ENCODE measurements around the gene COL23A1. TPM values are rescaled to one million over a fixed set of nuclear protein-coding genes. Genes with fewer than 3 reads are reported as not detected.

The COL23A1 gene
- total RNA-seq, 1 donor from 2014 or later: 0.19 TPM

DNA sequence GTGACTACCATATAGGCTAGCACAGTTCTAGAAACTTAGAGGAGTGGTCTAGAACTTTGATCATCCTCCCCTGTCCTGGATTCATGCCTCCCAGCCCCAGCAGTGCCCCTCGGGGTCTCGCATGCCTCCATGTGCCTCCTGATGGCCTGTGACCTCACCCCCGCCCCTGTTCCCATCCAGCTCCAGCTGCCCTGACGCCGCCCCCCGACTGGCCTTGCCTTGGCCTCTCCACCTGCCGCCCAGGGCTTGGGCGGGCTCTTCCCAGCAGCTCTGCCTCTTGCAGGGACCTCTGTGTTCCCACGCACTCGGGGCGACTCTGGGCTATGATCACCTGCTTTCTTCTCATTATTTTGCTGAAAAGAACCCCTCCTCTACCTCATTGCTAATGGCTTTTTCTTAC, 242.2 kb downstream of the COL23A1 start:
- no peak for DNase-seq (ENCODE audit: low read depth)

DNA sequence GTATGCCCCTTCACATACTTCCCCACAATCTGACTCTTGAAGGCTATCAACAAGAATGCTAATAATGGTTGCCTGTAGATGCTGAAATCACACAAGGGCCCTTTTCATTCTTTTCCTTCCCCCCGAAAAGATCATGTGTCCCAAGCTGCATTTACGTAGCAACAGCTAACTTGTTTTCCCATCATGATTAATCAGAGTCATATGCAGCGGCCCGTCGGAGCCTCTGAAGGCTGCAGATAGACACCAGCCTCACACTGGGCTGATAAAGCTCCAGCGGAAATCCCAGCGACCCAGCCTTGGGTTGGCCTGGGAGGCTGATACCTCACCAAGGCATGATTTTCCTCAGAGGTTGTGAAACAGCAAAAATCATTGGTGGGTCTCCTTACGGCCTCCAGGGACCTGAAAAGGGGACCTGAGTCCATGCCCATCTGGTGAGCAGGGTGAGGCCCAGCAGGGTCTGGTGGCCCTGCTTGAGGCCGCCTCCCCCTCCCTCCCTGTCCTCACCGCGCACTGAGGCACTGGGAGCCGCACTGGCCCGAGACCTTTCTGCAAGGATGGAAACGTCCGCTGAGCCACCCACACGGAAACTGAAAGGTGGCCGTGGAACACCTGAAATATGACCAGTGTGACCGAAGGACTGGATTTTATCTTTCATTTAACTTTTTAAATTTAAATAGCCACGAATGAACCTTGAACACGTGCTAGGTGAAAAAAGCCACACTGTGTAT, 243.4 kb downstream of the COL23A1 start:
- no peak for DNase-seq (ENCODE audit: low read depth)

DNA sequence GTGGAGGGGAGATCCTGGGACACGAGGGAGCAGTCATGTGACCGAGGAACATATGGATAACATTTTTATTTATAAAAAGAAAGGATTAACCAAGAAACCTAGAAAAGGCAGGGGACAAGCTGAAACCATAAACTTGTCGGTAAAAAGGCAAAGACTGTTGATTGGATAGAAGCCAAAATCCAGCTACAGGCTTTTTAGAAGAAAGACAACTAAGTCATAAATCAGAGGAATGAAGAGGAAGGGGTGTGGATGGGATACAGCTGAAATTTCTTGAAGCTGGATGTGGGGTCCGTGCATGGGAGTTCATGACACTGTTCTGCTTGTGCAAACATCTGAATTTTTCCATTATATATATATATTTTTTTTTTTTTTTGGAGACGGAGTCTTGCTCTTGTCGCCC, 246.9 kb downstream of the COL23A1 start:
- no peak for DNase-seq (ENCODE audit: low read depth)

DNA sequence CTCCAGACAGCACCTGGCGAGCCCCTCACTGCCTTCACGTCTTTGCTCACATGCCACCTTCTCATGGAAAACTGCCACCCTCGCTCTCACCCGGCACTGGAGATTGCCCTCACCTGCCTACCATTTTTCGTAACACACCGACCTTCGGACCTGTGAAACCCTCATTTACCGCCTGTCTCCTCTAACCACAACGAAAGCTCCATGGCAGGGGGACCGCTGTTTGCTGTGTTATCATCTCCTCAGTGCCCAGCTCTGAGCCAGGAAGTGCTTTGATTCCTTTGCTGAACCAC, 248.4 kb downstream of the COL23A1 start:
- no peak for DNase-seq (ENCODE audit: low read depth)

DNA sequence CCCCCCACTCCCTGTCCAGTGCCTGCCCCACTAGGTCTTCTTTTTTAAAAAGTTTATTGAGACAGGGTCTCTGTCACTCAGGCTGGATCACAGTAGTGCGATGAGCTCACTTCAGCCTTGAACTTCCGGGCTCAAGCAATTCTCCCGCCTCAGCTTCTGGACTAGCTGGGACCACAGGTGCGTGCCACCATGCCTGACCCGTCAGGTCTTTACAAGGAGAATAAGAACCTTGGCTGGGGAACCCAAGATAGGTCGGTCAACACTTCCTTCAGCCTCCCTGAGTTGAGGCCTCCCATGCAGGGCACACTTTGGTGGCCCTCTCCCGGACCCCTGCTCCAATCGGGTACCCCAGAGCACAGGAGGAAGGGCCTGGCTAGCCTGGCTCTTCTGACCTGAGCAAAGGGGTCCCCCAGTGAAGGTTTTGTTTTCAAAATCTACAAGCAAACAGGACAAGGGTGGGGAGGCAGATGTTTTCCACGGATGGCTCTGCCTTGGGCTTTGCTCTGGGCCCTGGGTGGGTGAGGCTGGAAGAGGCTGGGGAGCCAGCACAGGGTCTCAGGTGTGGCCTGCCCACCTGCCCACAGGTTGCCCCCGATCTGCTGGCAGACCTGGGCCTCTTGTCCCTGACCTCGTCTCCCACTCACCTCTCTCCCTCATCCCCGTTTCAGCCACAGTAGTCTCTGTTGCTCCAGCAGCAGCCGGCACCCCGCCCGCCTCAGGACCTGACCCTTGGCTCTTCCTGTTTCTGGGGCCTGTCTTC, 248.9 kb downstream of the COL23A1 start:
- DNase-seq (ENCODE audit: low read depth): no peak

DNA sequence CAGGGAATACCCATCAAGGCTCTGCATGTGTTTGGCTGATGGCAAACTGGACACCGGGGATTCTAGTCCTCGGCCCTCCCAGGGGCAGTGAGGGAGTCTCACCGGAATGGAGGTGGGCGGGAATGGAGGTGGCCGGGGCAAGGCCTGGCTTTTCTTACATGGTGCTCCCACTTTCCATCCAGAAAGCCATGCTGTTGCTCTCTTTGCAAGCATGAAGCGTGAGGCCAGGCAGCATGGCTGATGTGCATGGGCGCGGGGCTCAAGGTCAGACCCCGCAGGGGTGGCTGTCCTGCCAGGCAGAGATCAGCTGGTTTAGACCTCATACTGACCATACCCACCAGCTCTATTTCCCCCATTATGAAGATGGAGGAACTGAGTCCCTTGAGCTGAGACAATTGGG, 249.6 kb downstream of the COL23A1 start:
- no peak for DNase-seq (ENCODE audit: low read depth)

DNA sequence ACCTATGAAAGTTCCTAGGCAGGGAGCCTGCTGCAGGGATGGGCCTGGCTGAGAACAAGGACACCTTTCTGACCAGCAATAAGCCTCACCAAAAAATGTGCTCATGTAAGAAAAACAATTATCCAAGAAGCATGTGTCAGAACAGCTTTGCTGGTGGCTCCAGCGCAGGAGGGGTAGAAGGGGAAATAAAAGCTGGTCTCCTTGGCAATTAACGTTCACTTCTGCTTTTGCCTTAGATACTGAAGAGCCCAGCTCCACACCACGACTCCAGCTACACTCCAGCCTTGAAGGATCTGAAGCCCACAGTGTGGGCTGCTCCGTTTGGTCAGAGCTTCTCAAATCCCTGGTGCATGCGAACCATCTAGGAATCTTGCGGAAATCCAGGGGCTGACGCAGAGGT, 250.0 kb downstream of the COL23A1 start:
- DNase-seq (ENCODE audit: low read depth): no peak

DNA sequence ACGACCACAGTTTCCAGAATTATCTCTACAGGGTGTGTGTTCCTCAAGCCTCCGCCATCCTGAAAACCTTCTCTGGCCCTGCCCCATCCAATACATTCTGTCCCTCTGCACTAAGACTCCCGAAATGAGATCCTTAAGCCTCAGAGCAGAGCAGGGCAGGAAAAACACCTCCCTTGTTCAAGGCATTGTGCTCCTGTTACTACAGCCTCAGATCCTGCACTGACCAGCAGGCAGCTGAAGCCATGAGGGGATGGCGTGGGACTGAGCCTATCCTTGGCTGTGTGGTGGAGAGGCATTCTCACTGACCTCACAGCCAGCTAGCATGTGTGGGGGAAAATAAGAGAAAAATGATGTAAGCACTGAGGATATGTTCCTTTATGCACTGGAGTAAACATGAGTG, 250.9 kb downstream of the COL23A1 start:
- peak; percentile 30 for DNase-seq (ENCODE audit: low read depth)

DNA sequence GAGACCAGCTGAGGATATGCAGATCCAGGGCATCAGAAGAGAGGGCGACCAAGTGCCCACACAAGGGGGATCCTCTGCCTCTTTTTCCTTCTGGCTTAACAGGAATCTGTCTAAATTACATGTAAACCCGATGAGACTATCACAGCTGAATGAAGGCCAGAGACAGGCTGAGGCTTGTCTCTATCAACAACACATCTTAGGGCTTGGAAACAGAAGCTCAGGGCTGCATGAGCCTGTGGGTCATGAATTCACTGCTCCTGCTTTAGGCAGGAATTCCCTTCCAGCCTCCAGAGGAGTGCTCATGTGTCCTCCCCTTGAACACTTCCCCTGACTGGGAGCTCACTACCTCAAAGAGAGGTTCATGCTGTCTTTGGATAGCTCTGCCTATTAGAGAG, 251.4 kb downstream of the COL23A1 start:
- DNase-seq (ENCODE audit: low read depth): peak; percentile 21

DNA sequence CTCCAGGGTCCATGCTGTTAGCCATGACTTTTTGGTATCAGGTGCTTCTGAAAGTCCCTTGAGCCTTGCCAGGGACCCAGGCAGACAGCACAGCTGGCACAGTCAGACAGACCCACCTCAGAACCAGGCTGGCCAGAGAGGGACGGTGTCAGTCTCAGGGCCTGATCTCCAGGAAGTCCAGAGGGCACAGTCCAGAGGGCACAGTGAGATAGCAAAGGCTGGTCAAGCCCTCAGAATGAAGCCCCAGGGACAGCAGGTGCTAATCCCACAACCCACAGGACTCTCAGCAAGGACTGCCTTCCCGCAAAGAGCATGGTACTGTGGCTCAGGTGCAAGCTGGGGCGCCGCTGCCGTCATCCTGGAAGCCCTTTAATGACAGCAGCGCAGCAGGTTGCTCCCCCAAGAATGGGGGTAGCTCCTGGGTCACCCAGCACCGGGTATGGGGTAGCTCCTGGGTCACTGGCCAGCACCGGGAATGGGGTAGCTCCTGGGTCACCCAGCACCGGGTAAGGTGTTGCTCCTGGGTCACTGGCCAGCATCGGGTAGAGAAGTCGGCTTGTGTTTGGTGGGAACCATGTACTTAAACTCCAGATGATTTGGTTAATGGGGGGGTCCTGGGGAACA, 252.0 kb downstream of the COL23A1 start:
- peak; percentile 83 for DNase-seq (ENCODE audit: low read depth)

DNA sequence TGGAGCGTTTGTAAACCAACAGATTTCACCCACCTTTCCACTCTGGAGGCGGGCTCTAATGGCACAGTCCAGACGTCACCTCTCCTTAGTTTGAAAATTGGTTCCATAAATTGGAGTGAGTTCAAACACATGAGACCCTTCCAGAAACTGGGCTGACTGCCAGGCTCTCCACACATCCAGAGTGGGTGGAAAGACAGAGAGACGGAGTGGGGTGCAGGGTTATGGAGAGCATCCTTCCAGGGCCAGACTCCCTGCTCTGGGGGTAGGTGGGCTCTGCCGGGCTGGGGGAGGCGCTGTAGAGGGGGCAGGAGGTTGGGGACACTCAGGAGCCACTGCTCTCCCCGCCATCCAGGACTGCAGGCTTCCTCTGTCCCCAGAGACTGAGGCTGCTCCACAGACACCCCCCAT, 252.9 kb downstream of the COL23A1 start:
- DNase-seq (ENCODE audit: low read depth): no peak

DNA sequence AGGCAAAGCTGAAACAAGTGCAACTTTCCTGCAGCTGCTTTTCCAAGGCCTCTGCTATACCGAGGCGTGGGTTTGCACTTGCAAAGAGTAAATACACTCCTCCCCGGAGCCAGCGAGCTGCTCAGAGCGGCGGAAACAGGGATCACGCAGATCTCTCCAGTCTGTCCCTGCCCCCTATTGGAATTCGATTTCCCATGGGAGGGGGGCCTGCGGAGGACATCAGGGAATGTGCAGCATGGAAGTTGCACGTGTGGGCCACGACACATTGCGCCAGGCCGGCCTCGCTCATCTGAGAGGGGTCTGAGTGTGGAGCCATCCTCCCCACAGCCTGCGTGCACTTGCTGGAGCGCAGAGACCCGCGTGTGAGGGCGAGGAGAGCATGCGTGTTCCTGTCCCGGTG, 253.3 kb downstream of the COL23A1 start:
- DNase-seq (ENCODE audit: low read depth): no peak

DNA sequence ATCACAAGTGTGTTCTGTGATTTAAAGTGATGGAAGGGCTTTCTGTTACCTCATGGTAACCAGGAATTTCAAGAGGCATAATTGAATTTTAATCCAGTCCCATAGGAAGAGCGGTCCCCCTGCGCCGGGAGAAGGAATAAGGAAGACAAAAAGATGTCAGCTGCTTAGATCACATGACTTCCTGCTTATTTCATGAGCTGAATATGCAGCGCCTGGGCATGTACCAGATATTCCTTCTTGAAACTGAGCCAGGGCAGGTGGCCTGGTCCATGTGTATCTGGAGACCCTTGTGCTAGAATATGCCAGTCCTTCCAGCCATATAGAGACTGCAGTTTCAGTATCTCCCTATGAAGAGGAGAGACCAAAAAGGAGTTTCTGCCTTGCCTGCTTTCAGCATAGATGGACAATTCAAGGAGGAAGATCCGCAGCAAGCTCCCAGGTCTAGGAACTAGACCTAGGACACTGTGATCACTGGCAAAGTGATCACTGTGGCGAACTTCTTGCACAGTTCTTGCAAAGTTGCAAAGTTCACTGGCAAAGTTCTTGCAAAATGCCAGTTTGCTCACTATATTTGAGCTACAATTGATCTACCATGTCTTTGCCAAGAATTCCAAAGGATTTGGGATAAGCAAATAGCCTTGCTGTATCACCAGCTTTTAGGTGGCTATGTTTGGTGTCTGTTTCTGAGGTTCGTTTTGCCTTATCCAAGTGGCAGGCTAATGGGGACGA, 254.7 kb downstream of the COL23A1 start:
- no peak for DNase-seq (ENCODE audit: low read depth)

DNA sequence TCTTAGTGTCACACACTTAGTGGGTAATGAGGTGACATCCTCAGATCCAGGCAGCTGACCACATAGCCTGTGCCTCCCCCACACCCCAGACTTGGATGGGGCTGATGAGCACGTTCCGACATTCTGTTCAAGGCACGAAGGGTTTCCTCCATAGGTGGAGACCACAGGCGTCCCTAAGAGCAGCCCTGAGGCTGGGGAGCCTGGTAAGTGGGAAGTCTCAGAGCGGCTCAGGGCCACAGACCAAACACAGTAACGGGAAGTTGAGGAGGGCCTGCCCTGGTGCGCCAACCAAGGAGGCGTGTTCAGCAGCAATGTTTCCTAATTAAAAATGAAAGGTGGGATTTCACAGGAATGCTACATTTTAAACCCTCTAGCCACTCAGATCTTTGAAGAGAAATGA, 255.3 kb downstream of the COL23A1 start:
- DNase-seq (ENCODE audit: low read depth): no peak

DNA sequence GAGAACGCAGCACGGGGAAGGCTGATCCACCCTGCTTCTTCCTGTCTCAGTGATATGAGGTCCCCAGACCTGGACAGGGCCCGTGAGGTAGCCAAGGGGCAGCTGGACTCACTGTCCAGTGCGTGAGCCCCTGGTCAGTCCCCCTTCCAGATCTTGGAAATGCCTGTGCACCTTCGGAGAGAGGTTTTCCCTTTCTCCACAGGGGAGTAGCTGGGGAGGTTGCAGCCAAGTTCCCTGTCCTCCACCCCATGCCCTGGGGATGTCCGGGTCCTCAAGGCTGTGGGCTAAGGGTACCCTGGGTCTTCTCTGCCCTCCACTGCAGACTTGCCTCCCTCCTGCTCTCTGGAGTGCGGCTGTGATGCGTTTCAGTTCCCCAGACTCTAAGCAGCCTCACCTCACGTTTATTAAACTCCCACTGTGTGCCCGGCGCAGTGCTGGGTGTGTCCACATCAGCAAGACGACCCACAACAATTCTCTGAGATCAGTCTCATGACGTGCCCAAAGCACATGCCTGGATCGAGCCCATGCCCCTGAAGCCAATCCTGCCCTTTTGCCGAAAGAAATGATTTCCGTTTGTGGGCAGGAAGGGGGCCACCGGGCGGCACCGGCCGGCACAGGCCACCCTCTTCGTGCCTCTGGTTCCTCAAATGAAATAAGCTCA, 256.2 kb downstream of the COL23A1 start:
- DNase-seq (ENCODE audit: low read depth): no peak

DNA sequence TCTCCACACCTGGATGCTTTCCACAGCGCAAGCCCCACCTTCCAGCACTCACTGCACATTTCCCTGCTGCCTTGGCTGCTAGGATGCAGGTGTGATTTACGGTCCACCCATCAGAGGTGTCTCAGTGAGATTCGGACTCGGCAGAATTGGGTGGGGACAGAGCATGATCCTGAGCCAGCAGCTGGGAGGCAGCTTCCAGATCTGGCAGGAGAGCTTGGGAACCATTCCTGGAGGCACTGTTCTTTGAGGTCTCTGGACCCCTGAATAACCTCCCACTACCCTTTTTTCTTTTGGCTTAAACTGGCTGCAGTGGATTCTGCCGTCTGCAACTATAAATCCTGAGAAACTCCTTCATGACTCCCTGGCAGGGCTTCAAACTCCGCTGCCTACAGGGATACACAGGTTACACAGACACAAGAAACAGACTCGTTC, 258.0 kb downstream of the COL23A1 start:
- DNase-seq (ENCODE audit: low read depth): peak; percentile 22

DNA sequence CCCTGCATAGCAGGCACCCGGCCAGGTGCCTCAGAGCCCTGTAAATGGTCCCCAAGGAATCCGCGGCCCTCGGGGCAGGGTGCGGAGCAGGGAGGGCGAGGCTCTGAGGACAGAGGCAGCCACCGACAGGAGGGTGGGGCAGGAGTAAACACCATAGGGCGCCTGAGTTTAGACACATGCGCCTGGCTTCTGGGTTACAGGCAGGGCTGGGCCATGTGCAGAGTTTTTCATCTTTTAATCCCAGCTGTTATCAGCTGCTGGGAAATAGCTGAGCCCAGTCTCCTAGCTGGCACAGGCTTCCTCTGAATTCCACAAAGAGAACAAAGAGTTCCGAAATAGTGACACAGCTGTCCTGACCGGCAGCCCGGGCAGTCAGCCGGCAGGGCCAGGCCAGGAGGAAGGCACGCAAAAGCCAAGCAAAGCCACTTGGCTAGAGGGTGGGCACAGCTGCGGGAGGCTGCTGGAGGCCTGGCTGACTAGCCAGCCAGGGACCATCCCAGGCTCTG, 258.6 kb downstream of the COL23A1 start:
- DNase-seq (ENCODE audit: low read depth): peak; percentile 97

DNA sequence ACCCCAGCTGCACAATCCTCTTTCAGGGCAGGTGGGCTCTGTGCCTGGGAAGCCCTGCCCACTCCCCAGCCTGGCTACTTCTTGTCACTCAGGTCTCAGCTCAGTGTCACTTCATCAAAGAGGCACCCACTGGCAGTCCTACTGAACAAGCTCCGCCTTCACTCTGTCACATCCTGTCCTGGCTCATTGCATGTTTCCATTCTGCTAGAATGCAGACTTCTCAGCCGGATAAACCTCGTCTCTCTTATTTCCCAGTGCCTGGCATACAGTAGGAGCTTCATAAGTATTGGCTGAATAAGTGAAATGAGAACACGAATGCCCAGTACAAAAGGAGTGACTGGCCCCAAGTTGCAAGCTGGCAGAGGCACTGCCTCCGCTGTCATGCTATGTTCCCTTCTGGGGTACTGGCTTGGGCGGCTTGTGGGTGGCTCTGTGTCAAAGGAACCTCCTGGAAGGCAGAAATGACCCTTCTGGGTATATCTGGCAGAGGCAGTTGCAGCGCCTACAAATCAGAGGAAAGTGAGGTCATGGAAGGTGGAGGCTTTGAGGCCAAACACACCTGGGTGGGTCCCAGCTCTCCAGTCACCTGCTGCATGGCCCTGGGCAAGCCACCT, 259.3 kb downstream of the COL23A1 start:
- no peak for DNase-seq (ENCODE audit: low read depth)

DNA sequence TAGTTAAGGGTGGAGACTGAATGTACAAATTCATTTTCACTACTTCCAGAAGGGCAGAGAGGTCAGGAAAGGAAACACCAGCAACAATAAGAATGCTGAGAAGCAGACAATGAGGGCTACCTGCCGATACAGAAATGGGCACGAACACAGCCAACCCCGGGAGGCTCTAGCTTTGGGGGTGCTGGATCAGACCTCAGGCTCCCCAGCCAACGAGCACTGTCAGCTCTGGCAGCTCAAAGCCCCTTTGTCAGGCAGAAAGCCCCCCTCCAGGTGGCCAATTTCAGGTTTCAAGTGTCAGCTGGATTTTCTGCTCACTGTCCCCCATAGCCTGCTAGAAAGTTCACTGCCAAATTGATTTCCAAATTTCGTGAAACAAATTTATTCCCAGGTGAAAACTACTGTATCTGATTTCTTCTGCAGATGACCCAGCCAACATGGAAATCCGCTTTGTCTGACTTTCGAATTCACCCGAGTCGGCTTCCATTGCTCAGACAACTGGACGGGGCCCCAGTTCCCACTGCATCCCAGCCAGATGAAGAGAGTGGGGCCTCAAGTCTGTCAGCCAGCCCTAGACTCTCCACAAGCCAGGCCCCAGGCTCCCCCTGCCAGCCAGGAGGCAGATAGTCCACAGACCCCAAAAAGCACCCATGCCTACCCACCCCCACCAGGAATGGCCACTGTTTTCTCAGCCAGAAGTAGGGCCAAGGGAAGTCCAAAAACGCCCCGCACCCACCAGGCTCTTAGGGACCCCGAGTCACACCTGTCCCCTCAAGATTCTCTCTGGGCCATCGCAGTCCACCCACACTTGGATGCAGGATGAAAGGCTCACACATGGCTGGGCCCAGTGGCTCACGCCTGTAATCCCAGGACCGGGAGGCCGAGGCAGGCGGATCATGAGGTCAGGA, 261.1 kb downstream of the COL23A1 start:
- DNase-seq (ENCODE audit: low read depth): no peak

Measured in myocyte (in vitro differentiated cells).